Smooth muscle cell of the brain vasculature (primary cell): Measurements from ENCODE around the gene CCDC137.
A peak's percentile ranks its signal among the peaks of the same experiment; 100 is the strongest.
"Not testable (repeated sequence)": the region's sequence is repeated elsewhere in the genome, so short reads cannot be mapped to it uniquely, and the experiment has no call there.

Experiments used
- DNase-seq: peaks from one replicate; pipeline ENCODE4 v3.0.0-alpha.2; 2012; ENCODE audit warnings: low read depth, low spot score

CCDC137 gene

DNA sequence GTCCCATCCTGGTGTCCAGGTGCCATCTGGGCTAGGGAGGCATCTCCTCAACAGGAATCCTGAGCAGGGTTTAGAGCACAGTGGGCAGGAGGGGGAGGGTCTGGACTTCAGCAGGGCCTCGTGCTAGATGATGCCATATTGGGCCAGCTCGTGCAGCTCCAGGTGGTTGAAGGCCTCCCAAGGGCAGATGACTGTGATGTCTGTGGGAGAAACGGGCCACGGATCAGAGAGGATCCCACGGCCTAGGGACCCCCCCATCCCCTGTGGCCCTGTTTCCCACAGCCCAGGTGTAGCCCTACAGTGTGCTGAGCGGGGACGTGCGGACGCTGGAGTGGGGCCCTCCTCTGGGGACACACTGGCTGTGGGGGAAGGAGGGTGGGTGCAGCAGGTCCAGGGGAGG, 15.6 kb upstream of the CCDC137 start:
- DNase-seq = no peak

DNA sequence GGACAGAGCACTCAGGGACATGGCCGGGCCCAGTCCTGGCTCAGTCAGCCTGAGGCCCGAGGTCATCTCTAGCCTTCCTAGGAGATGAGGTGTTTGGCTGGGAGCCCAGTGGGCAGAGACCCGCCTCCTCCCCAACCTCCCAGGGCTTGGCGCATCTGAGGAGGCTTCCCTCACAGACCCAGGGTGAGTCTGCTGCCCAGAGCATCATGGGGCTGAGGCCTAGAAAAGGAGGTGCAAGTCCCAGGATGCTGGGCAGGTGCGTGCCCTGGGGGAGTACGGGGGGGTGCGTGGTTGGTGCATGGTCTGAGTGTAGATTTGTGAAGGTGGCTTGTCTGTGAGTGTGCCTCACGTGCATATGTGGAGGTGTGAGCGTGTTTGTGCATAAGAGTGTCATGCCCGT, 14.8 kb upstream of the CCDC137 start:
- DNase-seq = peak; percentile 46

DNA sequence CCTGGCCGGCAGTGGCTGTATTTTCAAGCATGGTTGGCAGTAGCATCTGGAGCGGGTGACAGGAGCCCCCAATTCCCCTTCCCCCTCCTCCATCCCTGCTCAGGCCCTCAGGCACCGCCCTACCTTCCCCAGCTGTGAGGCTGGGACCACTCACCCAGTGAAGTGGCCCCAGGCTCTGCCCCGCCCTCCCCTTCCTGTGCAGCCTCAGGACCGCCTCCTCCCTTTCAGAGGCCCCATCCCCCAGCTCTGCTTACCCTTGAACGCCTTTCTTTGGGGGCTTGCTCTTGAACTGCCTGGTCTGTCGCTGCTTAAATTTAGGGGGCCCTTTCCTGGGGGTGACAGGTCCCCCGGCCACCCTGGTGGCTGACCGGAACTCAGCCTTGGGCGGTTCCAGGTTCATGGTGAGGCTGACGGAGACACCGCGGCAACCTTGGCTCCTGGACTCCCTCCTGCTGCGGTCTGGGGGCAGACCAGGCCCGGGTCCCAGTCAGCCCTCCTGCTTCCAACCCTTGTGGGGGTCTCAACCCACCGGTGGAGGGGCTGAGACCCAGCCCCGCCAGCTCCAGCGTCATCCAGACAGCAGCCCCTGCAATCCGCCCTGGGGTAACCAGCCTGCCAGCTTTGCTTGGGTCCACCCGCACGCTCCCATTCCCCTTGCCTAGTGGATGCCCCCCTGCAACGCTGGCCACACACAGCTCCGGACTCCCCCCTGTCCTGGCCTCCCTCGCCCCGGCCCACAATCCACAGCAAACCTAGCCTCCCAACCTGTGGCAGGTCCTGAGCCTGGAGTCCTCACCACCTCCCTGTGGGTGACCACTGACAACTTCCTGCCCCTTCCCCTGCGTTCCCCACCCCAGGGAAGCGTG, 13.4 kb upstream of the CCDC137 start:
- no peak for DNase-seq

DNA sequence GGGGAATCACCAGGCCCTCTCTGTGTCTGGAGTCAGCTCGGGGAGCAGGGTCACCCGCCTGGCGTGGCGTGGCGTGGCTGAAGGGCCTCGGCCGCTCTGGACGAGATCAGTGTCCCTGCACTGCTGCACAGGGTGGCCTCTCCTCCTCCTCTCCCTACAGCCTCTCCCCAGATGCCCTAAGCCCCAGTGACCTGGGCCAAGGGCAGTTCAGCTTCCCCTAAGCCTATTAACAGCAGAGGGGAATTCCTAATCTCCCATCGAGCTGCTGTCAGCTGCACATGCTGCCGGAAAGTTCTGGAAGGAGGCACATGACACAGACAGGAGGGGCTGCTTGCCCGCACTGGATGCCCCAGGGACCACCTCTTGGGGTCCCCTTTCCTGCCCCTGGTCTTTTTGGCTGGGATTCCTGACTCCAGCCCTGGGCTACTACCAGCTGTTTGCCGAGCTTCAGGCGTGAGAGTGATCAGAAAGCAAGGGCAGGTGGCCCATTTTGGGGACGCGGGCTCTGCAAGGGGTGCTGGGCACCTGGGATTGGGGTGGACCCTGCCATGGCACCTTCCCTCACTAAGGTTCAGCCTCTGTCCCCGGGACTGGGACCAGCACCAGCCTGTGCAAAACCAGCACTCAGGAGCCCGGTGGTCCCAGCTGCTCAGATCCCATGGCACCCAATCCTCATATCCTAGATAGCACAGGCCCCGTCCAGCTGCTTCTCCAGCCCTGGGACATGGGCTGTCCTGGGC, 11.0 kb upstream of the CCDC137 start:
- no peak for DNase-seq

DNA sequence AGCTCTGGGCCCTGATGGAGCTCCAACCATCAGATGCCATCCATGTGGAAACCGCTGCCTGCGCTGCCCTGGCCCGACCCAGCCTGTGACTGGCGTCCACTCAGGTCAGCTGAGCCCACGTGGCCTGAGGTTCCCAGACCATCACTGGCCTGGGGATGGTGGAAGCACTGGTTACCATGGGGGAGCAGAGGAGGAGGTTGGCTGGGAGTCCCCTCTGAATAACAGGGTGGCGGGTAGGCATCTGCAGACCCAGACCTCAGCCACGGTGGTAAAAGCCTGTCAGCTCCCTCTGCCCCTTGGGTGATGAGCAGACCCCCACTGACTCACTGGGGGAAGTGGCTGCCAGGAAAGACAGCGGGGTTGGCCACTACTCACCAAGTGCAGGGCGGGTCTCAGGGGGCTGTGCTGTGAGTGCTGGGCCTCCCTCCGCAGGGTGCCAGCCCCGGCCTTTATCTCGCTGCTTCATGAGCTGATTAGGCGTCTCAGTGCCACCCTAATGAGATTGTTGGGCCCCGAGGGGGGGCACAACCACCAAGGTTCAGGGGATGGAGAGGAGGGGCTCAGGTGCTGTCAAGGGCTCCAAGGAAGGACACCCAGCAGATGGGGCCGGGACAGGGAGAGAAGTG, 10.3 kb upstream of the CCDC137 start, which contains the start of gene PDE6G:
Gene PDE6G, minus strand, starts transcription at position 425 of the 626 bp plus-strand sequence. CDS start 3,237 bp downstream, outside the sequence.
- no peak for DNase-seq

DNA sequence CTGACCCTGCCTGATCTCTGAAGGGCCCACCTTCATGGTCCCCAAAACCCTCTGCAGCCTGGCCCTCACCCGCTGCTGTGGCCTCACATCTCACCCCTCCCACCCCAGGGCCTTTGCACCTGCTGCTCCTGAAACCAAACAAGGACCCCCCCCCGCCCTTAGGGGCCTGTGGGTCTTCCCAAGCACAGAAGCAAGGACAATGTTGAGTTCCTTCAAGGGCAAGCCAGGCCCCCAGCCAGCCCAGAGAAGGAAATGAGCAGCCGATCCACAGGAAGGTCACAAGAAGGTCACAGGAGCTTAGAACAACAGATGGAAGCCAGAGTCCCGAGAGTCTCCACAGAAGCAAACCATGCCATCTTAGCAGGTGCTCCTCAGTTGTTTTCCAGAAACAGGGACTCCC, 9.7 kb upstream of the CCDC137 start:
- no peak for DNase-seq

DNA sequence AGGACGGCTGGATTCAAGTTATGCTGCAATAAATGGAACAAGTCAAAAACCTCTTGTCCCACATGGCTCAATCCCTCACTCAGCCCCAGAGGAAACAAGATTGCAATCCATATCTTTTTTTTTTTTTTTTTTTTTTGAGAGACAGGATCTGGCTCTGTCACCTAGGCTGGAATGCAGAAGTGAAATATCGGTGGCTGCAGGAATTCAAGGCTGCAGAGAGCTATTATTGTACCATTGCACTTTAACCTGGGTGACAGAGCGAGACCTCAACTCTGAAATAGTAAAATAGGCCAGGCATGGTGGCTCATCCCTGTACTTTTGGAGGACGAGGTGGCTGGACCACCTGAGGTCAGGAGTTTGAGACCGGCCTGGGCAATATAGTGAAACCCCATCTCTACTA, 7.5 kb upstream of the CCDC137 start:
- DNase-seq = no peak

DNA sequence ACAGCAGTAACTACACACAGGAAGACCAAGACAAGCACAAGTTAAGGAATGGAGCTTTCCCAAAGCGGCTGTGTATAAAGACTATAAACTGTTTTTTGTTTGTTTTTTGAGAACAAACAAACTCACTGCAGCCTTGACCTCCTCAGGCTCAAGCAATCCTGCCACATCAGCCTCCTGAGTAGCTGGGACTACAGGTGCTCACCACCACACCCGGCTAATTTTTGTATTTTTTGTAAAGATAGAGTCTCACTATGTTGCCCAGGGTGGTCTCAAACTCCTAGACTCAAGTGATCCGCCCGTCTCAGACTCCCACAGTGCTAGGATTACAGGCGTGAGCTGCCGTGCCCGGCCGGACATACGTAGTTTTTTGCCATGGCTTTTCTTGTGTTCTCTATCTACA, 6.1 kb upstream of the CCDC137 start:
- DNase-seq = no peak

DNA sequence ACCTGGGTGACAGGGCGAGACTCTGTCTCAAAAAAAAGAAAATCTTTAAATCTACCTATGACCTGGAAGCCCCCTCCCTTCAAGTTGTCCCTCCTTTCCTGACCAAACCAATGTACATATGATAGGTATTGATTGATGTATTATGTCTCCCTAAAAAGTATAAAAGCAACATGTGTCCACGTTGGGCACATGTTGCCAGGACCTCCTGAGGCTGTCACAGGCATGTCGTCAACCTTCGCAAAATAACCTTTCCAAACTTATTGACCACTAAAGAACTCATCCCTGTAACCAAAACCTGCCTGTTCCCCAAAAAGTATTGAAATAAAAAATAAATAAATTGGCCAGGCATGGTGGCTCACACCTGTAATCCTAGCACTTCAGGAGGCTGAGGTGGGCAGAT, 4.5 kb upstream of the CCDC137 start:
- no peak for DNase-seq

DNA sequence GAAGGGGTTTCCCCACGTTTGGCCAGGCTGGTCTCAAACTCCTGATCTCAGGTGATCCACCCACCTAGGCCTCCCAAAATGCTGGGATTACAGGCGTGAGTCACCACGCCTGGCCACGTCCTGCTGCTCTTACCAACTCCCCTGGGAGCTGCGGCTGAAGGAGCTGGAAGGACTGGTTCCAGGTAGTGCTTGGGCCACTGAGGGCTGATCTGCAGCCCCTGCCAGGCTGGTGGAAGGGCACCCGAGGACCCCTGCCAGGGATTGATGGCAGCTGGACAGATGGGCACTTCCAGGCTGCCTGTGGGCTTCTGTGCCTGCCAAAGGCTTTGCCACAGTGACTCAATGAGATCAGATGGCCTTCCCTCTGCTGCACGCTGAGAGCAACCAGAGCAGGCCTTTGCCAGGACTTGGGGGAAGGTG, 2.5 kb upstream of the CCDC137 start:
- DNase-seq = no peak

DNA sequence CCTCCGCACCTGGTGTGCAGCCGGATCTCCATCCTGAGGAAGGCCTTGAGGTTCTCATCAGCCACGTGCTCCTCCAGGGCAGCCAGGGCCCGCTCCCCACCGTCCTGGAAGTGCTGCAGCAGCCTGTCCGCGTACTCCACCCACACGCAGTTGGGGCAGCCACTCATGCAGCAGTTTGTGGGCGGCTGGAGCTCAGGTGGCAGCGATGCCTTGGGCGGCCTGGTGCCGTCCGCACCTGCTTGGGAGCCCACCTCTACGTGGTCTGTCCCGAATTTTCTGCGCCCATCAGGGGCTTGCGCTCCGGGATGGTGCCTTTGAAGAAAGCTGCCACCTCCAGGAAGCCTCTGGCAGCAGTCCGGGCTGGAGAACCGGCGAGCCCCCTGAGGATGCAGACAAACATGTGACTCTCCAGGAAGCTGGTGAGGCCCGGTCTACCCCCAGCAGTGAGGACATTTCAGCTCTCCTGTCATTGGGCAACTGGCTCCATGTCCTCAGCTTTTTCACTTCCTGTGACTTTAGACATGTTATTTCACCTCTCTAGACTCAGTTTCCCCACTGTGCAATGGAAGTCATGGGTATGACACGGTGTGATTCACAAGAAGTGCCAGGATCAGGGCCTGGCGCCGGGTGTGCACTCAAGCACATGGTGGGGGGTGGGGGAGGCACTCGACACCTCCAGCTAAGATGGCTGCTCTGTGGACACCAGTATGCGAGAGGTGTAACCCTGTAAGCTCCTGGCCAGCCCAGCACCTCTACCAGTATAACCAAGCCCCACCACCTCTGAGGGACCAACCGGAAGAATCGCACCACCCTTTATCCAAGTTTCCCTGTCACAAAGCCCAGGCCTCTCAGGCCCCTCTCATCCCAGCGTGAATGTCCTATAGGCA, 1.1 kb upstream of the CCDC137 start:
- DNase-seq = no peak

DNA sequence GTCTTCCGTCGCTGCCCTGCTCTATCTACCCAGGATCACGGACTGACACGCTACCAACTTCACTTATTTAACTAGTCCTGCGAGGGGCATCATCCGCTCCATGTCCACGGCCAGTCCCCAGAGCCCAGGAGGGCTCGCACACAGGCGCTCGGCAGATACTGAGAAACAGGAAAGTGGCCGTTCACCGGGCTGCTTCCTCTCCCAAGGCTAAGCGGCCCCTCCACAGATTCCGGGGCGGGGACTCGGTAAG, 520 bp upstream of the CCDC137 start:
- no peak for DNase-seq

DNA sequence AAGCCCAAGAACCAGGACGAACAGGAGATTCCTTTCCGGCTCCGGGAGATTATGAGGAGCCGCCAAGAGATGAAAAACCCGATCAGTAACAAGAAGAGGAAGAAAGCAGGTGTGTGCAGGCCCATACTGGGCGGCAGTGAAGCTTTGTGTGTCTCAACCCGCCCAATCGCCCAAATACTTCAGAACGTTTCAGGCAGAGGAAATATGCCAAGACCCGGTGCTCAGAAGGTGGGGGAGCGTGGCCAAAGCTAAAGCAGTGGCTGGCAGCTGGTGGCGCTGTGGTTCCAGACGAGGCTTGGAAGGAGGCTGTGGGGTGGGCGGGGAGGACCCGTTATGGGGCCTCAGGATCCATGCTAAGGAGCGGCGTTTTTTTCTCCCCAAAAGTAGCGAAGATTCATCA, 1.2 kb downstream of the CCDC137 start:
- DNase-seq = no peak

DNA sequence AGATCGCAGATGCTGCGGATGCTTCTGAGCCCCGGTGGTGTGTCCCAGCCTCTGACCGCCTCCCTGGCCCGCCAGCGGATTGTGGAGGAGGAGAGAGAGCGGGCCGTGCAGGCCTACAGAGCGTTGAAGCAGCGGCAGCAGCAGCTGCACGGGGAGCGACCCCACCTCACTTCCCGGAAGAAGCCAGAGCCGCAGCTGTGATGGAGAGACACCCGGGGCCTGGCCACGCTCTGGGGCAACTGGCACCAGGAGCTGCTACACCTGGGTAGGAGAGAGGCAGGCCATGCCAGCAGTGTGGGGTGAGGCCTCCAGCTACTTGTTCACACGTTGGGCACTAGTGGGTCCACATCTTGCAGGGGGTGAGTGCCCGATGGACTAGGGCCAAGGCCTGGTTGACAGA, 6.0 kb downstream of the CCDC137 start:
- no peak for DNase-seq

DNA sequence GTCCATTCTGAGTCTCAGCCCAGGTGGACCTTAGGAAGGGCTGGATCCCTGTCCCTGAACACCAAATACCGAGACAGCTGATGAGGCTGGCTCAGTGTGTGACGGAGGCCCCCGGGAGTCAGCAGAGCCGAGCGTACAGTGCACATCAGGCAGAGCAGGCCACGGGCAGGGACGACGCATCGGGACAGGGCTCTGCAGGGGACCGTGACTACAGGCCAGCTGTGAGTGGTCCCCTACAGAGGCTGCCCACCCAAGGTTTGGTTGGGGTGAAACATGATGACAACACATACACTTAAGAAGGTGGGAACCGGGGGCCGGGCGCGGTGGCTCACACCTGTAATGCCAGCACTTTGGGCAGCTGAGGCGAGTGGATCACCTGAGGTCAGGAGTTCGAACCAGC, 6.4 kb downstream of the CCDC137 start:
- DNase-seq = no peak

DNA sequence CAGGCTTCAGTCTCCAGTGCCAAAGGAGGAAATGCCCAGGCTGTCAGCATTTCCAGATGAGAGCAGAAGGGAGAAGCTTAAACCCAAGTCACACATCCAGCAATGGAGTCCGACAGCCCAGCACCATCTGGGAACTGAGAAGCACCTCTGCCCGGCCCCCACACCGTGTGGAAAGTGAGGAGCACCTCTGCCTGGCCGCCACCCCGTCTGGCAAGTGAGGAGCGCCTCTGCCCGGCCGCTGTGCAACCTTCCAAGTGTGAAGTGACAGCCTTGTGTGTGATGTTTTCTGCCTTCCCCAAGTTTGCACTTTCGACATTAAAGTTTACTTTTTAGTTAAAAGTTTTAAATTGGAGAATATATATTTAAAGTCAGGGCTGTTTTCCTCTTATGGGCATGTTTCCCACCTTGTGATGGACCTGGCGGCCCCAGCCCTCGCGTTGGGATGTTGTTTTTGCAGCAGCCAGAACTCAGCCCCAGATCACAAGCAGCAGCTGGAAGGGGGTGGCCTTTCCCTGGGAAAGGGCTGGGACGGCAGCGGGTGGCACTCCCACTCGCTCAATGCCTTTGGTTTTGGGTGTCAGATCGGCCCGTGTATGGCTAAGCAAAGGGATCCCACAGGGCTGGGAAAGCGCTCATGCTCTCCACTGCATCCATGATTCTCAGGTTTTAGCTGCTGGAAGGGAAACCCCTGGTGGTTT, 7.2 kb downstream of the CCDC137 start:
- no peak for DNase-seq

DNA sequence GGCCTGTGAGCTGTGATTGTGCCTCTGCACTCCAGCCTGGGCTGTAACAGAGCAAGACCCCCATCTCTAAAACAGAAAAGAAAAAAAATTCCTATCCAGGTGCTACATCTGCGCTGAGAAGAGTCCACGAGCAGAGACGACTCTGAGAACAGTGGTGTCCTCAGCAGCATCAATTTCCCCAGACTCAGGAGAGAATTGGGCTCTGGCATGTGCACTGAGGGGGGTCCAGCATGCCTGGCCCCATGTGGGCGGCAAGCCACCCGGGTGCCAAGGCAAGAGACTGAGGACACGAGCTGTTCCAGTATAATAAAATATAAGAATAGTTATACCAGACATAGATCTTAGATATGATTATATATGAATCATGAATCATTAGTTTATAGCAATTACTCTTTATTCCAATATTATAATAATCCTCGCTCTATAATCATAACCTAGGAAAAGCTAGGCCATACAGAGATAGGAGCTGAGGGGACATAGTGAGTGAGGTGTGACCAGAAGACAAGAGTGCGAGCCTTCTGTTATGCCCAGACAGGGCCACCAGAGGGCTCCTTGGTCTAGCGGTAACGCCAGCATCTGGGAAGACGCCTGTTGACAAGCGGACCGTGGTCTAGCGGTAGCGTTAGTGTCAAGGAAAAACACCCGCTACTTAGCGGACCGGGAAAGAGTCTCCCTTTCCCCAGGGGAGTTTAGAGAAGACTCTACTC, 9.1 kb downstream of the CCDC137 start:
- not testable (repeated sequence) for DNase-seq

DNA sequence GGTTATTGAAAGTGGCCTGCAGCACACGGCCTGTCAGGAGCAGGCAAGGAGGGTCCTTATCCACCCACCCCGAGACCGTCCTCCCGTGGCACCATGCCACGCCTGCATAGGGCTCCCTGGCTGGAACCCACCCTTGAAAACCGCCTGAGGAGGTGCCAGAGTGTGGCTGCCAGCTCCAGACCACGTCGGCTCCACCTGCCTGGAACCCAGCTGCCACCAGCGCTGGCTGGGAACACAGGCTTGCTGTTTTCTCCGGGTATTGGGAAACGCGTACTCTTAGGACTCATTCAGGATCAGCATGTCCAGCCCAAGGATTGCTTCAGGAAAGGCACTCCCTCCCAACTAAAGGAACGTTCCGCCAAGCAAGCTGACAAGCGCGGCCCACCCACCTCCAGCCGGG, 10.4 kb downstream of the CCDC137 start:
- DNase-seq = no peak

DNA sequence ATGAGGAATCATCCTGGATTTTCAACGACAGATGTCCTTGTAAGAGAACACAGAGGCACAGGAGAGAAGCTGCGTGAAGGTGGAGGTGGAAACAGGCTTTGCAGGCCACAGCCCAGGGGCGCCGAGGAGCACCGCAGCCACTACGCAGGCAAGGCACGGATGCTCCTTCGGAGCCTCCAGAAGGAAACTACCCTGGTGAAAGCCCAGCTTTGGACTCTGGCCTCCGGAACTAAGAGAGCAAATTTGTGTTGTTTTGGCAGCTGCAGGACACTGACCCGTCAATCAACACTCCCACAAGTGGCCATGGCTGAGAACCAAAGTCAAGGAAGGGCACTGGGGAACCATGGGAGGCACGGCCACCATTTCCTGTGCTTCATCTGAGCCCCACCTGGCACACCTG, 13.6 kb downstream of the CCDC137 start:
- DNase-seq = no peak

DNA sequence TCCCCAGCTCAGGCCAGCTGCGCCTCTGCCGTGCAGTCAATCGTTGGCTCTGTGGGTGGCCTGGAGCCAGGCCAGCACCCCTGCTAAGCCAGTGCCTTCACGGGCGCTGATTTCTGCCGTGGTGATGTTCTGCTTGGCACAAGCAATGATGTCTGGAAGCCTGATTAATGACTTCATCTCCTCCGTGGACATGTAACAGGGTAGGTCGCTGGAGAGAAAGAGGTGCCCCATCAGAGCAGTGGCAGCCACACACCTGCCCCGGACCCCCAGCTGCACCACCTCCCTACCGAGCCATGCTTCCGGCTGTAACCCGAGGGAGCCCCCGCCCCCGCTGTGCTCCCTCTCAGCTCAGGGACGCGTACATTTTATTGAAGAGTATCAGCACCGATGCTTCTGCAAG, 15.1 kb downstream of the CCDC137 start:
- DNase-seq = no peak
